NCI-H187 (cell line): ENCODE data around the gene SIAH3.
A peak's percentile ranks its signal among the peaks of the same experiment; 100 is the strongest.

Experiments
- DNase-seq, 2 experiments: peaks; one replicate each; lab custom pipeline; 2025; lab: John Stamatoyannopoulos, UW

The SIAH3 gene

DNA sequence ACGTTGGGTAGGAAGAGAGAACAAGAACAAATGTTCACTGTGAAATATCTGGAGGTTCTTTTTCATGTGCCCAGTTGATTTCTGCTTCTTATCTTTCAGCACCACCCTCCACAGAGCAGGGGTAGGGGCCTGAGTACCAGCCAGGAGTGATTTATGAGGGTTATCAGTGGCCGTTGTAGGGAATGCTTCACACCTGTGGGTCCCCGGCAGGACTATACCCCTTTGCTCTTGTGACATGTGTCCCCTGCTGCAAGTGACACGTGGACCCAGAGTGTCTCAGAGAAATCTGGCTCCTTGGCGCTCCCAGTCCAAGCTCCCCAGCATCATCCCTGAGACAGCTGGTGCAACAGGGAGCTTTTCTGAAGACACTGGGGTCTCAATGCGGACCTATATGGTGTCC is 29.7 kb downstream of the SIAH3 start:
- DNase-seq: no peak

DNA sequence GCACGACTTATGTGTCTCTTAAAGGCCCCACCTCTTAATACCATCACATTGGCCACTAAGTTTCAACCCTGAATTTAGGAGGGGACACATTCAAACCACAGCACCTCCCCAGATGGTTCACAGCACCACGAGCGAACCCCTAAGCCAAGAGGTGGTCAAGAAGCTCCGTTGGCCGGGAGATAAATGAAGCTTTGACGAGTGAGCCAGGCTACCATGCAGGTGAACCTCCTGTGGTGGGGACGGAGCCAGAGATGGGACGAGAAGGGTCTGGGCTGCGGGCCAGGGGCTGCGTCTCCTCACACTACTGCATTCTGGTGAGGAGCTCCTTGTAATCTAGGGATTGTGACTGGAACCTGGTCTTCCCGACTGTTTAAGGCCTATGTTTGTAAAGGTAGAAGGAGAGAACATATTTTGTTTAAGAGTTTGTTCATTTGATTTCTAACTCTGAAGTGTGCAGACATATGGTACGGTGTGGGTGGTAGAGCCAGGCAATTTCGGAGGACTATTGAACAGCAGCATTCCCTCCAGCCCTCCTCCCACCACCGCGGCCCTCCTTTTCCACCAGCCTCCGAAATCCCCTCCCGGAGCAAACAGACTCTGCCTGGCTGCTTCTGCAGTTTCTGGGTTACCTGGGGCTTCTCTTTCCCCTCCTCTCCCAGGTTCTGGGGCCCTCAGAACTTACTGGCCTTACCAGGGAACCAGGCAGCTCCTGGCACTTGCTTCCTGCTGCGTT is 31.3 kb downstream of the SIAH3 start:
- DNase-seq: no peak

DNA sequence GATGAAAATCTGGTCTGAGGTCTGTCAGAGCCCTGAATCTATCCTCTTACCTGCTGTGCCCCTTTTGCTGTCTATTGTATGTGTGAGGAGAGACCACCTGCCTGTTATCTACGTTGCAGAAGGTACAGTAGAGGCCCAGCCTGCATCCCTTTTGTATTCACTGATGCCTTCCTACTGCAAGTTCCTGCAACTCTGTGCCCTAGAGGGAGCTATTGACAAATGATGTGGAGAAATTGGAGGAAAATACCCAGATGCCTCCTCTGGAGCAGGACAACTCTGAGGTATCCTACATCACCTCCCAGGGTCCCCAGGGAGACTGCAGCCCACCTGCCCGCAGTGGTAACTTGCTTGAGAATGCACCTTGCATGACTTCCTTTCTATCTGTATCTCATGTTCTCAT is 33.7 kb downstream of the SIAH3 start:
- no peak for DNase-seq

DNA sequence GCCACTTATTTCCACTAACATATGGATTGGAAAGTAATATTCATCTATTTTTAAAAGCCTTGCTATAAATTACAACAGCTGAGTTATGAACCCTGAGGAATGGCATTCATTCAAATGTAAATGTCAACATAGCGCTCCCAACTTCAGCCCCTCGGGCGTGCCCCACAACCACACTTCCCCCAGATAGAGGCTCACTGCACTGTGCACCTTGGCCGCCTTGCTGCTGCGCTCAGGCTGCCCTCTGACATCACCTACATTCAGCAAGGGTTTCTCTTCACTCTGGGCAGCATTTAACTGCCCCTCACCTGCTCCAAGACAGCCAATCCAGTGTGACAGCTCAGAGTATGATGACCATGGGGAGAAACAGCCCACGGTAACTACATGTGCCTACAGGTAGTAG is 35.1 kb downstream of the SIAH3 start:
- DNase-seq: no peak

DNA sequence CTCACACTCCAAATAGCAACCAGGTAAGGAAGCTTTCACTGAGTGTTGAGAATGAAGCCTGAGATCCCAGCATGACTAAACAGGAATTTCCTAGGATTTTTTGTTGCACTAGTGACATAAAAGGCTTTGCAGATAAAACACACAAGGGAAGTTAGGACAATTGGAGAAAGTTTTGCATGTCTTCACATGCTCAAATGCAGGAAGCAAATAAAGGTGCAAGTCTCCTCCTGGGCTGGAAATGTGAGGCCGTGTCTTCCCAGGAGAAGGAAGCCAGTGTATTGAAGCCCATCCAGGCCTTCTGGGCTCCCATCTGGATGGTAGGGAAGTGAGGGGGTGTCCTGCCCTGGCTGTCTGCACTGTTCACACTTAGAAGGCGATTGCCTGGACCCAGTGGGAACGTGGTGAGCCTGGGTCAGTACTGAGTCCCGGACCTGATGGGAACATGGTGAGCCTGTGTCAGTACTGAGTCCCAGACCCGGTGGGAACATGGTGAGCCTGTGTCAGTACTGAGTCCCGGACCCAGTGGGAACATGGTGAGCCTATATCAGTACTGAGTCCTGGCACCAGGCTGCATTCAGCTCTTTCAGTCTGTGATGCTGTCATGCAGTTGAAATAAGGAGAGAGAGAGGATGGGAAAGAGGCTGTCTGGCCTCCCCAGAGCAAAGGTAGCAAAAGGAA is 38.7 kb downstream of the SIAH3 start:
- no peak for DNase-seq

DNA sequence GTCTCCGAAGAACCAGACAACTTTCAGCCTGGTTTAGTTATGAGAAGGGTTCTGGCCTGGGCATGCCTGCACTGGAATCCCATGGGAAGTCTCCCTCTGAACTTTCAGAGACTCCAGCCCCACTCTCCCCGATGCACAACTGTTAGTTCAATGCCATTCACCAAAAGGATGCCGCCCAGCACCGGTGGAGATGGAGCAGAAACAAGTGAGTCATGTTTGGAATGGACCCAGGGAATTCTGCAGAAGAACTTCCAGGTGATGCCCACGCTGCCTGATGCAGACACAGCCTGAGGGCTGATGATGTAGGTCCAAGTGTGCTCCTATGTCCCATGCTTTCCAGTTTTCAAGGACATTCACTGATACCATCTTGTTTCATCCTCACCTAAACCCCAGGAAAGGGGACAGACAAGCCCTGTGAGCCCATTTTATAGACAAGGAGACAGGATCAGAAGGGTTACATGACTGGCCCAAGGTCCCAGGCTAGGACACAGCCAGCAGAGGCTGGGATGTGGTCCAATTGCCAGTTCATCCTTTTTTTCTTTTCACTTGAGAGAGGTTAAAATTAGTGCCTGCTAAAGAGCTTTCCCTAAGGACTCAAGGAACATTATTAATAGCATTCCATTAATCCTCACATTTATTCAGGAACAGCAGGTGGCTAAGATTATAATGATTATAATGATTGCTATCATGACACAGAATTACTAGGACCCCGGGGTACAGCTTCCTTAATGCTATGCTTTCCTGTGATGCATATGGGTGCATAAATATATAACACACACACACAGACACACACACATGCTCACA is 39.5 kb downstream of the SIAH3 start:
- DNase-seq: no peak

DNA sequence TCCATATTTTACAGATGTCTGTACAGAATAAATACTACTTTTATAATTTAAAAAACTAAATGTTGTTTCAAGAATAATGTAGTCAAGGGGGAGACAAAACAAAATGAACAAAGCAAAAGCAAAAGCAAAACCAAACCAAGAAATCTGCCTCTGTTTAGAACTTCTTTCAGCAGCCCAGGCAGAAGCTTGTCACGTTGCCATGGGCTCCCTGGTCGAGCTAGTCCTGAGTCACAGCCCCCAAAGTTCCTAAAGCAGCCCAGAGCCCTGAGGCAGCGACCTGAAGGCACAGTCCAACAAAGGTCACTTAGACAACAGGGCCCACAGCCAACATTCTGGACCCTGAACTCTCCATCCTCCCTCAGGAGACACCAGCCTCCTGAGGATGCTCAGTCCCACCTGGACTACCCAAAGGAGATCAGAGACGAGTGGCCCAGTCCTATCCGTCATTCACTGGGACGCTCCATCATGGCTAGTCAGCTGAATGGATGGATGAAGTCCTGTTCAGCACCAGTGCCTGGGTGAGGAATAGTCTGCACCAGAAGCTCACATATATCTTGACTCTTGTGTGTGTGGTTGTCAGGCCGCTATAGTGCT is 41.7 kb downstream of the SIAH3 start:
- DNase-seq: no peak

DNA sequence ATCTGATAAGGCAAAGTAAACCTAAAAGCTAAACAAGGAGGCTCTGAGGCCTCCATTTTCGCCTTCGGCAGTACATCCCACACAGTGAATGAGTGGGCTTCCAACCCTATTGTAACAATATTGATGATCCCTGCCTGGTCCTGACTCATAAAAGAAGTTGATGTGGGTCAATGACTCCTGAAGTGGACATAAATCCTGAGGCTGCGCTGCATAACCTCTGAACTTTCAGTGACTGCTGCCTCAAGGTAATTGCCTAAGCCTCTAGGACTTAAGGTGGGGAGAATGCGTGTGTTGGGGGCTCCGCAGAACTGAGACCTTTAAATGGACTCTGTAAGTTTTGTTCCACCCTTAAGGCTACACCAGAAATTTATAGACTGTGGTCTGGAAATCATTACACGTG is 42.6 kb downstream of the SIAH3 start:
- no peak for DNase-seq

DNA sequence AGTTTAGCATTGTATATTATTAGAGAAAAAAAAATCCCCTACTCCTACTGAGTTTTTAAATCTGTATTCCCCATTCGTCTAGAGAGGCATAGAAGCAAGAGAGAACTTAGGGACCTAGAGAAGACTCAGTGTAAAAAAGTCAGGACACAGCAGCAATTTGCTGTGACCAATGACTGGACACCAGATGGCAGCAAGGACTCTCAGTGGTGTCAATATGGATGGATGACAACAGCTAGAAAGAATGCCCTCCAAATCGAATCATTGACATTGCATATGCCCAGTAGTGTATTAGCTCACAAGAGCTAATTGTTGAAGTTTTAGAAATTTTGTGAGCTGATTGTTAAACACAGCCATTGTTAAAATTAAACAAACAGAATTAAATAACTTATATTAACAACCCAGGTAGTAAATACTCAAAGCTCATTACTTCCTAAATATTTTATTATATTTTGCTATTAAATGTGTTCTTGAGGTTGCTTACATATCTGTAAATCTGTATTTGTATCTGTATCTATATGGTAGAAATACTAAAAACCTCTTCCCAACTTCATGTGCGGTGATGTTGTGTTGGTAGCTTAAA is 43.9 kb downstream of the SIAH3 start:
- peak in 1 of 2 experiments; percentile 4 for DNase-seq

DNA sequence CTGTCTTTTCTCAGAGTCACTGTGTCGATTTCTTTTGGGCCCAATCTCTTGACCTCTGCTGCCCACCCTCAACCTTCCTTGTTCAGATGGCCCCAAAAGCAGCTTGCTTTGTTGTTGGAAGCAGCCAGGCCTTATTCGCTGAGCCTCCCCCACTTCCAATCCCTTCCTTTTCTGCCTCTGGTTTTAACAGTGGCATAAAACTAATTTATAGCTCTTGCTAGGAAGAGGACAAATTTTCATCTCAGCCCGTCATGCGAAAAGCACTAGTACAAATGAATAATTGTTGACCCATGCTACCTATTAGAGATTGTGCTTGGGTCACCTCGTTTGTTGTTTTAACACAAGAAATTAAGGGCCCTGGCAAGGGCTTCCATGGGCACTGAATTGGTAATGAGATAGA is 51.1 kb downstream of the SIAH3 start:
- no peak for DNase-seq

DNA sequence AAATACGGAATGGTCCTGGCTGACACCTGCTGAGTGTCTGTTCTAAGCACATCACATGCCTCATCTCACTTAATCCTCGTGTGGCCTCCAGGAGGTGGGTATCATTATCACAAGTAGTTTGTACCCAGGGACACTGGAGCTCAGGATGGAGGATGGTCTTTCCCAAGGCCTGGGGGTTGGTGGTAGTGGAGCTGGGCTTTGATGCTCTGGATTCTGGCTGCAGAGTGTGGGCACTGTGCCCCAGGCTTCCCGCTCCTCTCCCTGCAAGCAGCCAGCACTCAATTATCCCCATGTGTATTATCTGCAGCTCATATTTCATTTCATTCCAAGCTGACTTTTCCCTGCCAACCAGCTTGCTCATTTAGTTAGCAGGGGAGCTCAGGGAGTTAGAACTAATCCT is 52.1 kb downstream of the SIAH3 start:
- no peak for DNase-seq

DNA sequence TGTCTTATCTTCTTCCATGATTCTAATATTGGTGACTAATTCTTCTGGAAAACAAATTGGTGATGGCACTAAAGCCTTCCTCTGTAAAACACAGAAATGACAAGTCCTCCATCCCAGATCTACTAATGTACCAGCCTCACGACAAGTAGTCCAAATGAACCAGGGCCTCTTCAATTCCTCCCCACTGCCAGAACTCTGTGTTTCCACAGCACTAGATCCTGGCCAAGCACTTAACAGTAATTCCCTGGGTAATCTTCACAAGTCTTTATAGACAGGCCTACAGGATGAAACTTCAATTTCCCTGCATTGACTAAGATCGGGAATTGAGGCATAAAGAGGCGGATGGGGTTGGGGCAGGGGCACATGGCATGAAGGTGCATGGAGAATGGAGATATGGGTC is 52.7 kb downstream of the SIAH3 start:
- DNase-seq: no peak

DNA sequence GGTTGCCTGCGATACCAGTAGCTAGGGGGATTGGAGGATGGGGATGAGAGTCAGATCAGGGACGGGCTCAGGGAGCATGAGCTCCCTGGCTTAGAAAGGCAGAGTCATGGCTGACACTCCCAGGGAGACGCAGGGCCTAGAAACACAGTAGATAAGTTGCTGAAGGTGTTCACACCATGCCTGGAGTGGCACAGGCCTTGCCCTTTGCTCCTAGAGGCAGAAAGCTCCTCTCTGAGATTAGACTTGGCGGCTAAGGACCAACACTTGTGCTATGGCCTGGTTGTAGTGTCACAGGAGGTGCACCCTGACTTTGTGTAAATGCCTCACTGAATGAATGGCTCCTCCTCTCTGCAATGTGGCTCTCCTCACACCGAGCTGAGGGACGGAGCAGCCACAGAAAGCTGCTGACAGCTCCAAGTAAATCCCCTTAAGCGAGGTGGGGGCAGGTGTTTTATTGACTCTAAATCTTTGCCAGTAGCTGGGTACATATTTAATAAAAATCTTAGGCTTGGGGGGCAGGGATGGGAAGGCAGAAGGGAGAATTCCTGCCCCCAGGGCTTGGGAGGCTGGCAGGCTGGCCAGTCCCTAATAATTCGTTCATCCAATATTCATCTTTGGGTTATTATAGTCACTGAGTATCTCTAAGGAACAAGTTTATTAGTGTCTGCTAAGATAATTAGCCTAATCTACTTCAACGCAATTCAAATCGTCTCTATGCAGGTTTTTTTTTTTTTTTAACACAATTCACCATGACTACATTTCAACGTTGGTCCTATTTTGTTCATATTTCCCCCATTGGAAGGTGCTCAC is 54.9 kb downstream of the SIAH3 start:
- no peak for DNase-seq

DNA sequence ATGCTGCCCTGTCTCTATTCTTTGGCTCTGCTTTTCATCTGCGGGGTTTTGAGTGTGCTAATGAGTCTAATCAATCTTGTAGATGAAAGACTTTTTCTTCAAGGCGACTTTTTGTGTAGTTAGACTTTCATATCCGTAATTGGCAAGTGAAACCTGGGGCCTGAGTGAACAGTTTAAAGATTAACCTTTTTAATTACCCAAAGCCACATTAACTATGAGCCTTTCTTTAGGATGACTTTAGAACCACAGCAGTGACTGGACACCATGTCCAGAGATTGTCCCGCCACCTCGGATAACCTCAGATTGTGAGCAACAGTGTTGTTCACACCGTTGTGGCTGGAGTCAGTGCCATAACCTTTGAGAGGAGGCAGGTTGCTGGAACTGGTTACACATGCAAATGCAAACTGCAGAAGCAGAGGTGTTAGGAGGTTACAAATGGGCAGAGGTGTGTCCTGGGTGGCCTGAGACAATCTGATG is 58.7 kb downstream of the SIAH3 start:
- DNase-seq: no peak

DNA sequence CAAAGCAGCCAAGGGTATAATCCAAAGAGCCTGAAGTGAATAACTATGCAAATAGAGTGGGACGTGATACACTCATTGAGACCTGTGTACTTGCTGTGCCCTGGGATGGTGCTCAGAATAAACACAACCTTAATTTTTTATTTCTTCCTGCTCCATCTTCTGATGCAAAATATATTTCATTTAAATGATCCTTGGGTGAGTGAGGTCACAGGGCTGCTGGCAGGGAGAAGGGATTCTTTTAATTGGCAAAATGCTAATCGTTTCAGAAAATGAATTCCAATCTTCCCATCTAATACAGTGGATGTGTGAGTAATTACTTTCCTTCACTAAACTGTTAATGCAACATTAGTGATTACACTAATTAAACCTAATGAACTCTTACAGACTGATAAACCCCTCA is 63.5 kb downstream of the SIAH3 start:
- DNase-seq: no peak

DNA sequence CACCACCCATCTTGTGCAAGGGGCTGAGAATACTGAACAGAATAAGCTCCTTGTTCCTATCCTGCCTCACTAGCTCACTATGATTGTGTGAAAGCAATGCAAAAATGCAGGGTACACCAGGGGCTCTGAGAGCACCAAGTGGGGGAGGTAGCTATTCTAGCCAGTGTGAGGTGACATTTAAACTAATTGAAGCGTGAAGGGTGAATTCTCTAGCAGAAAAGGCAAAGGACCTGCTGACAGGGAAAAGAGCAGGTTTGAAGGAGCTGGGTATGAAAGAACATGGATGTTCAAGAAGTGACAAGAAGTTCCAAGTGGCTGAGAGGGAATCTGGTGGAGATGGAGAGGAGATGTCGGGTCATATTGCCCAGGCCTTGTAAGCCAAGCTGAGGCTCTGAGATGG is 64.2 kb downstream of the SIAH3 start:
- DNase-seq: peak in 1 of 2 experiments; percentile 24

DNA sequence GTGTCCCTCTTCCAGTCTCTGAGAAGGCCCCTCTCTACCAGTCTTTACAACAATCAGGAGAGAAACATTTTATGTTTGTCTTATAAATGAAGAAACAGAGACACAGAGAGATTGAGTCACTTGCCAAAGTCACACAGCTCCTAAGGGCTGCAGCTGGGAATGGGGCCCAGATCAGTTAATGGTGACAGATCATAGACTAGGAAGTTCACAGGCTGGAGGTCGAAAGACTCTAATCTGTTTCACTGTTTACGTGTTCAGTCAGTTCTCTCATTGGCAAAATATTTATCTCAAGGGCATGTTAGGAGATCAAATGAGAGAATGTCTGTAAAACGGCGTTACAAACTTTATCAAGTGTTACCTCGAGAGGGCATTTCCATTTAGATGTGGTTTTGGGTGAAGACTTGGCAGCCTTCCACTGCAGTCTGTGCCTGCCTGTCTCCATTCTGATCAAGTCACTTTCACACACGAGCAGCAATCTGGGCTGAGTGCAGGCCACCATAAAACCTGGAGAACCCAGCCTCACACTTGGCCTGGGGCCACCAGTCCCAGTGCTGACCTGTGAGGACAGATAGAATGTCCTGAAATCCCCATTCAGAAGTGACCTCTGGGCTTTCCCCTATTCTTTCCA is 65.1 kb downstream of the SIAH3 start:
- peak; percentile 20 to 21 for DNase-seq

DNA sequence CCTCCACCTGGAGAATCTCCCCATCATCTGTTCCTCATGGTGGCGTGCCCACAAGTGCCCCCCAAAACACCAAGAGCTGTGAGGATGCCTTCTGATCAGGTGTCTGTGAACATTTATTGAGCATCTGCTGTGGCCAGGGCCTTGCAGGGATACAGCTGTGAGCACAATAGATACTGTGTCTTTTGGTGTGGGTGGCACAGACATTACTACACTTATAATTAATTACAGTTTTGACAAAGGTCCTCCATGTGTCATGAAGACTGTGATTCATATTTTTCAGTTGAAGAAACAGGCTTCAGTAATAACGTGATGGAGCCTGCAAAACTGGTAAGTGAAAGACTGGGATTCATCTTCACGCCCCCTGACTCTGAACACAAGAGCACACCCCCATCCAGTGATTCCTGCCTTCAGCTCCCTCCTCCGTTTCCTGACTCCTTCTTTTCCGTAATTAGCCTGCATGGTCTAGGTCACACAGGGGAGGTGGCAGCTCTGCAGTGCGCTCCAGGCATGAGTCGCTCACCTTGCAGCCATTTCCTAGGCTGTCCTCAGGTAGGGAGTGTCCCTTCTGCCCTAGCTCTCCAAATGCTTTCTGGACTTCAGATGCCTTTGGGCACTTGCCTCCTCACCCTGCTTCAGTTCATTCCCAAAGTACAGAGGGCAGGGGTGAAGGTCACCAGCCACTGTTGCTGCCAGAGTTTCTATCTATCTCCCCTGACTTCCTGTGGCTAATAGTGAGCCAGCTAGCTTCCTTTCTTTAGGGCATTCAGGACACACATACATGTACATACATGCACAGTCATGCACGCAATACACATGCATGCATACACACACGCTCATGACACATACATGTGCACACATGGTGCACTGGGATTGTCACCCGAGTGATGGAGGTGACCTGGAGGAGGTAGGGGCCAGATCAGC is 66.5 kb downstream of the SIAH3 start:
- DNase-seq: no peak

DNA sequence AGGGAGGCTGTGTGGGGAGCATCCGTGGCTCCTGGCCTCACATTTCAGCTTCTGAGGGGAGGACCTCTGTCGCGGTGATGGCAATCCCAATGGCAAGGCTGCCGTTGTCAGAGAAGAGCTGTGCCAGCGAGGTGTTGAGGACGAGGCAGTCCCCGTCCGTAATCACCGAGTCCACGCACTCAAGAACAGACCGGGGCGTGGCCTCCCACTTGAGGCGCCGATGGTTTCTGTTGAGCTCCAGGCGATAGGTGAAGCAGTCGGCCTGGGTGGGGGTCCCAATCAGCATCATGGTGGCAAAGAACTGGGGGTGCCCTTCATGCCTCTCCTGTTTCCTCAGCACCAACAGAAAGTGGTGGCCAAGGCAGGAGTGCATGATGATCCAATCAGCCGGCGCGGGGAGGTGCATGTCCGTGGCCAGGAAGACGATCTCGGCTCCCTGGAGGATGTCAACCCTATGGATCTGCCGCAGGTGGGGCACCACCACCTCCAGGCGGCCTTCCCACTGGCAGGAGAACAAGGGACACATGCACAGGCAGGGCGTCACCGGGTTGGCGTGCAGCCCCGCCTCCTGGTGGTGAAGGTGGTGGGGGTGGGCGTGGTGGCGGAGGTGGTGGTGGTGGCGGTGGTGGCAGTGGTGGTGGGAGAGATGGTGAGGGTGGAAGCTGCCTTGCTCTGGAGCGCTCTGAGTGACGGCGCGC is 68.1 kb downstream of the SIAH3 start:
- DNase-seq: no peak
